HuH-7 (cell line): ENCODE data around the gene MOGAT3.
"Not testable (repeated sequence)": the region's sequence is repeated elsewhere in the genome, so short reads cannot be mapped to it uniquely, and the experiment has no call there.

Experiments used
- DNase-seq: peaks from one replicate; pipeline ENCODE4 v3.0.0; 2011; ENCODE audit warnings: low spot score

MOGAT3 gene

GRCh38 chr7:101203740-101204738 lies 3.2 kb upstream of the MOGAT3 start:
- DNase-seq = not testable (repeated sequence)

GRCh38 chr7:101202603-101202918 lies 1.7 kb upstream of the MOGAT3 start:
- DNase-seq = no peak

- DNase-seq = no peak
These were observed 1.1 kb upstream of the MOGAT3 start for GRCh38 chr7:101201695-101202602.

- no peak for DNase-seq
These were observed 353 bp downstream of the MOGAT3 start for GRCh38 chr7:101200504-101200861.

GRCh38 chr7:101199522-101199921 lies 1.3 kb downstream of the MOGAT3 start:
- not testable (repeated sequence) for DNase-seq

- DNase-seq = no peak
These were observed 2.4 kb downstream of the MOGAT3 start for GRCh38 chr7:101198476-101198875.

GRCh38 chr7:101197991-101198390 lies 2.8 kb downstream of the MOGAT3 start:
- DNase-seq = no peak

GRCh38 chr7:101195884-101196283 lies 5.0 kb downstream of the MOGAT3 start:
- no peak for DNase-seq

- no peak for DNase-seq
These were observed 11.7 kb downstream of the MOGAT3 start for GRCh38 chr7:101189109-101189508.

- DNase-seq = no peak
These were observed 13.9 kb downstream of the MOGAT3 start for GRCh38 chr7:101186844-101187428.

GRCh38 chr7:101186194-101186593 lies 14.6 kb downstream of the MOGAT3 start:
- DNase-seq = no peak

GRCh38 chr7:101185258-101185839 lies 15.5 kb downstream of the MOGAT3 start:
- no peak for DNase-seq

GRCh38 chr7:101180130-101180755 lies 20.6 kb downstream of the MOGAT3 start, which contains the start of gene NAT16:
TSS of gene NAT16 (minus strand) at chr7:101180293. CDS start at chr7:101174807, 5,486 bp downstream.
- no peak for DNase-seq

GRCh38 chr7:101179713-101180112 lies 21.1 kb downstream of the MOGAT3 start:
- DNase-seq = no peak

- DNase-seq = no peak
These were observed 21.7 kb downstream of the MOGAT3 start for GRCh38 chr7:101179117-101179516.

GRCh38 chr7:101177644-101178043 lies 23.2 kb downstream of the MOGAT3 start:
- DNase-seq = no peak

- no peak for DNase-seq
These were observed 25.2 kb downstream of the MOGAT3 start for GRCh38 chr7:101175664-101176063.

GRCh38 chr7:101174322-101174854 lies 26.4 kb downstream of the MOGAT3 start:
- no peak for DNase-seq

GRCh38 chr7:101173752-101174244 lies 27.0 kb downstream of the MOGAT3 start:
- no peak for DNase-seq

GRCh38 chr7:101172854-101173751 lies 27.7 kb downstream of the MOGAT3 start:
- no peak for DNase-seq
